Stimulated activated CD4-positive, alpha-beta T cell treated with anti-CD3 and anti-CD28 coated beads, TNF-alpha, amount 100 ng/mL, for 1 hour (primary cell): ENCODE data around the gene KCNS1.
"Not testable (repeated sequence)": the region's sequence is repeated elsewhere in the genome, so short reads cannot be mapped to it uniquely, and the experiment has no call there.

Experiments used
- DNase-seq, 3 donors: peaks; one replicate each; pipeline ENCODE4 v3.0.0-alpha.2; 2020; ENCODE audit warnings: low read depth in 3 of 3, low spot score in 1 of 3

Gene KCNS1

GRCh38 chr20:45082468-45082867 lies 18.5 kb downstream of the KCNS1 start:
- DNase-seq, result no peak

GRCh38 chr20:45080867-45081624 lies 19.9 kb downstream of the KCNS1 start:
- no peak for DNase-seq

GRCh38 chr20:45077559-45077958 lies 23.4 kb downstream of the KCNS1 start:
- DNase-seq, result no peak

- no peak for DNase-seq
Observed at GRCh38 chr20:45073221-45073620, 27.7 kb downstream of the KCNS1 start.

- DNase-seq, result no peak
Observed at GRCh38 chr20:45072066-45072465, 28.9 kb downstream of the KCNS1 start.

- no peak for DNase-seq
Observed at GRCh38 chr20:45070932-45071632, 29.8 kb downstream of the KCNS1 start.

- no peak for DNase-seq
Observed at GRCh38 chr20:45069261-45069660, 31.7 kb downstream of the KCNS1 start.

GRCh38 chr20:45067558-45067957 lies 33.4 kb downstream of the KCNS1 start:
- no peak for DNase-seq

GRCh38 chr20:45067087-45067486 lies 33.8 kb downstream of the KCNS1 start:
- no peak for DNase-seq

GRCh38 chr20:45066372-45066771 lies 34.6 kb downstream of the KCNS1 start:
- DNase-seq, result no peak

GRCh38 chr20:45064812-45065211 lies 36.1 kb downstream of the KCNS1 start:
- DNase-seq, result no peak

GRCh38 chr20:45063107-45063506 lies 37.8 kb downstream of the KCNS1 start:
- DNase-seq, result not testable (repeated sequence)

GRCh38 chr20:45061244-45061643 lies 39.7 kb downstream of the KCNS1 start:
- DNase-seq, result no peak

- no peak for DNase-seq
Observed at GRCh38 chr20:45060294-45060693, 40.6 kb downstream of the KCNS1 start.

- DNase-seq, result no peak
Observed at GRCh38 chr20:45059022-45059728, 41.8 kb downstream of the KCNS1 start.

- DNase-seq, result no peak
Observed at GRCh38 chr20:45058168-45058850, 42.6 kb downstream of the KCNS1 start.

- no peak for DNase-seq
Observed at GRCh38 chr20:45056473-45057173, 44.3 kb downstream of the KCNS1 start.

- DNase-seq, result no peak
Observed at GRCh38 chr20:45055056-45055455, 45.9 kb downstream of the KCNS1 start.

GRCh38 chr20:45053430-45054351 lies 47.2 kb downstream of the KCNS1 start:
- DNase-seq, result no peak
